ENCODE measurements around the gene ARHGAP26.

The ARHGAP26 gene

GRCh38 chr5:142911775-142912174, 141.6 kb downstream of the ARHGAP26 start:
- no peak for TF ChIP-seq SIN3A (IDR thresholded peaks at IDR 0.05; ENCODE audit: borderline replicate concordance, insufficient read depth, low read length)
- no peak for TF ChIP-seq TAF1 (IDR thresholded peaks at IDR 0.05; ENCODE audit: borderline replicate concordance, insufficient read depth, low read length)
- no peak for TF ChIP-seq POLR2AphosphoS5 (IDR thresholded peaks at IDR 0.05; ENCODE audit: low read depth, low read length)
- no peak for TF ChIP-seq FOXP2 (optimal IDR thresholded peaks at IDR 0.05; ENCODE audit: borderline replicate concordance, extremely low read depth, extremely low read length, insufficient read depth)
- no peak for TF ChIP-seq REST (IDR thresholded peaks at IDR 0.05; ENCODE audit: insufficient read depth in 1 of 2, low read depth in 2 of 2, low read length in 2 of 2)

- TF ChIP-seq SIN3A (IDR thresholded peaks at IDR 0.05; ENCODE audit: borderline replicate concordance, insufficient read depth, low read length) (no peak), POLR2AphosphoS5 (IDR thresholded peaks at IDR 0.05; ENCODE audit: low read depth, low read length) (no peak)
Measured at GRCh38 chr5:142913728-142914338, 143.7 kb downstream of the ARHGAP26 start.

GRCh38 chr5:142915038-142915437, 144.9 kb downstream of the ARHGAP26 start:
- TF ChIP-seq REST (IDR thresholded peaks at IDR 0.05; ENCODE audit: insufficient read depth in 1 of 2, low read depth in 2 of 2, low read length in 2 of 2) (no peak), FOXP2 (optimal IDR thresholded peaks at IDR 0.05; ENCODE audit: borderline replicate concordance, extremely low read depth, extremely low read length, insufficient read depth) (no peak), POLR2AphosphoS5 (IDR thresholded peaks at IDR 0.05; ENCODE audit: low read depth, low read length) (no peak), SIN3A (IDR thresholded peaks at IDR 0.05; ENCODE audit: borderline replicate concordance, insufficient read depth, low read length) (no peak), TAF1 (IDR thresholded peaks at IDR 0.05; ENCODE audit: borderline replicate concordance, insufficient read depth, low read length) (no peak)

GRCh38 chr5:142915813-142916424, 145.7 kb downstream of the ARHGAP26 start:
- TF ChIP-seq FOXP2 (optimal IDR thresholded peaks at IDR 0.05; ENCODE audit: borderline replicate concordance, extremely low read depth, extremely low read length, insufficient read depth) = no peak
- TF ChIP-seq TAF1 (IDR thresholded peaks at IDR 0.05; ENCODE audit: borderline replicate concordance, insufficient read depth, low read length) = no peak

GRCh38 chr5:142918959-142919635, 148.9 kb downstream of the ARHGAP26 start:
- TF ChIP-seq POLR2AphosphoS5 (IDR thresholded peaks at IDR 0.05; ENCODE audit: low read depth, low read length) (no peak), SIN3A (IDR thresholded peaks at IDR 0.05; ENCODE audit: borderline replicate concordance, insufficient read depth, low read length) (no peak), TAF1 (IDR thresholded peaks at IDR 0.05; ENCODE audit: borderline replicate concordance, insufficient read depth, low read length) (no peak), FOXP2 (optimal IDR thresholded peaks at IDR 0.05; ENCODE audit: borderline replicate concordance, extremely low read depth, extremely low read length, insufficient read depth) (no peak), REST (IDR thresholded peaks at IDR 0.05; ENCODE audit: insufficient read depth in 1 of 2, low read depth in 2 of 2, low read length in 2 of 2) (no peak)

Data from PFSK-1 (cell line).